Kidney tubule cell (primary cell): Measurements from ENCODE around the gene SLC66A3.

Experiments
- DNase-seq: peaks from one replicate; pipeline ENCODE4 v3.0.0-alpha.2; 2018; ENCODE audit warnings: low spot score

Gene SLC66A3

GRCh38 chr2:11140492-11140891, 14.8 kb upstream of the SLC66A3 start:
- DNase-seq = no peak

- no peak for DNase-seq
Measured at GRCh38 chr2:11141319-11141718, 13.9 kb upstream of the SLC66A3 start.

GRCh38 chr2:11142330-11142729, 12.9 kb upstream of the SLC66A3 start:
- DNase-seq = no peak

GRCh38 chr2:11142987-11143386, 12.3 kb upstream of the SLC66A3 start:
- DNase-seq = no peak

GRCh38 chr2:11144077-11144737, 11.1 kb upstream of the SLC66A3 start:
- no peak for DNase-seq

GRCh38 chr2:11144738-11145079, 10.6 kb upstream of the SLC66A3 start:
- DNase-seq = no peak

GRCh38 chr2:11145350-11145749, 9.9 kb upstream of the SLC66A3 start:
- no peak for DNase-seq

- no peak for DNase-seq
Measured at GRCh38 chr2:11146076-11146475, 9.2 kb upstream of the SLC66A3 start.

GRCh38 chr2:11147263-11147662, 8.0 kb upstream of the SLC66A3 start:
- DNase-seq = no peak

- no peak for DNase-seq
Measured at GRCh38 chr2:11152591-11152990, 2.7 kb upstream of the SLC66A3 start.

- DNase-seq = no peak
Measured at GRCh38 chr2:11154016-11154922, 998 bp upstream of the SLC66A3 start.

- peak; percentile 94 for DNase-seq
Measured at GRCh38 chr2:11154923-11155380, 315 bp upstream of the SLC66A3 start.

- no peak for DNase-seq
Measured at GRCh38 chr2:11156396-11157075, 1.3 kb downstream of the SLC66A3 start.

GRCh38 chr2:11157296-11157695, 2.0 kb downstream of the SLC66A3 start:
- no peak for DNase-seq

- DNase-seq = no peak
Measured at GRCh38 chr2:11157731-11158130, 2.5 kb downstream of the SLC66A3 start.

- no peak for DNase-seq
Measured at GRCh38 chr2:11158916-11159573, 3.8 kb downstream of the SLC66A3 start.

- no peak for DNase-seq
Measured at GRCh38 chr2:11159574-11160170, 4.4 kb downstream of the SLC66A3 start.

GRCh38 chr2:11160256-11160655, 5.0 kb downstream of the SLC66A3 start:
- no peak for DNase-seq

- no peak for DNase-seq
Measured at GRCh38 chr2:11160731-11161455, 5.6 kb downstream of the SLC66A3 start.

GRCh38 chr2:11161747-11162146, 6.5 kb downstream of the SLC66A3 start:
- DNase-seq = no peak
